H1 (cell line): ENCODE results near the gene PCDHGB3. TPM values are rescaled to one million over a fixed set of nuclear protein-coding genes. Genes with fewer than 3 reads are reported as not detected.
"Not testable (repeated sequence)": the region's sequence is repeated elsewhere in the genome, so short reads cannot be mapped to it uniquely, and the experiment has no call there.

Experiments used
- CTCF ChIA-PET: fragments of 300-600 bp; sonication (Branson Sonifier 250); formaldehyde crosslinking; loops from one replicate; lab custom pipeline; 2021; ENCODE audit not compliant: partially characterized antibody; lab: Charles Lee
- POLR2A ChIA-PET: fragments of 300-600 bp; sonication (Branson Sonifier 250); formaldehyde crosslinking; loops from one replicate; lab custom pipeline; 2021; ENCODE audit warnings: inconsistent platforms; ENCODE audit not compliant: partially characterized antibody; lab: Charles Lee
- DNase-seq, 2 experiments: peaks; one replicate each; pipeline versions ENCODE4 v3.0.0 to v3.0.0-alpha.2; 2010 to 2022; ENCODE audit warnings: low spot score in 2 of 2, low read depth in 1 of 2, mixed read lengths in 1 of 2
- FAIRE-seq: peaks from 2 replicates; lab custom pipeline; 2011; peaks lifted over from hg19 to GRCh38; lab: Jason Lieb, UNC
- H2AFZ ChIP-seq: 2 replicates; pipeline ENCODE4 v1.8.1; 2012; ENCODE audit warnings: low read length, inconsistent platforms
- H2AK5ac ChIP-seq: 2 replicates; pipeline ENCODE4 v1.6.1; 2013; ENCODE audit warnings: low read depth, low read length
- H2BK120ac ChIP-seq: replicated peaks from 2 replicates; pipeline ENCODE3; 2013; ENCODE audit warnings: low read depth, low read length, inconsistent platforms
- H2BK12ac ChIP-seq: 2 replicates; pipeline ENCODE4 v1.6.1; 2013; ENCODE audit warnings: low read depth, low read length
- H2BK15ac ChIP-seq: 2 replicates; pipeline ENCODE4 v1.6.1; 2013; ENCODE audit warnings: low read length
- H2BK20ac ChIP-seq: 2 replicates; pipeline ENCODE4 v1.6.1; 2013; ENCODE audit warnings: low read length
- H2BK5ac ChIP-seq: 2 replicates; pipeline ENCODE4 v1.6.1; 2013; ENCODE audit warnings: low read depth, low read length
- H3K14ac ChIP-seq: 2 replicates; pipeline ENCODE4 v1.6.1; 2013; ENCODE audit warnings: inconsistent platforms; ENCODE audit not compliant: insufficient read length
- H3K18ac ChIP-seq: 2 replicates; pipeline ENCODE4 v1.6.1; 2013; ENCODE audit warnings: low read length; ENCODE audit errors: extremely low read depth
- H3K23ac ChIP-seq: 2 replicates; pipeline ENCODE4 v1.6.1; 2013; ENCODE audit warnings: inconsistent platforms; ENCODE audit not compliant: insufficient read length
- H3K23me2 ChIP-seq: 2 replicates; pipeline ENCODE4 v1.6.1; 2013; ENCODE audit warnings: low read depth, low read length
- H3K27ac ChIP-seq: 2 replicates; pipeline ENCODE4 v1.6.1; 2011; ENCODE audit warnings: low read depth, low read length, inconsistent platforms
- H3K27me3 ChIP-seq, 4 experiments: replicated peaks in 1 of 4; 1 replicate in 1 of 4; 2 replicates in 3 of 4; pipeline versions ENCODE4 v1.6.1 to v1.8.1; 2011 to 2013; ENCODE audit warnings: low read length in 3 of 4, mild to moderate bottlenecking in 3 of 4, inconsistent platforms in 2 of 4, mixed read lengths in 2 of 4, moderate library complexity in 1 of 4; ENCODE audit not compliant: control insufficient read depth in 3 of 4, insufficient read depth in 3 of 4; ENCODE audit errors: extremely low read depth in 1 of 4
- H3K36me3 ChIP-seq, 4 experiments: 2 replicates each; pipeline versions ENCODE4 v1.6.1 to v1.8.1; 2011 to 2013; ENCODE audit warnings: mild to moderate bottlenecking in 4 of 4, low read length in 3 of 4, moderate library complexity in 2 of 4, control low read depth in 1 of 4, inconsistent platforms in 1 of 4; ENCODE audit not compliant: insufficient read depth in 4 of 4, control insufficient read depth in 2 of 4
- H3K4ac ChIP-seq: replicated peaks from 2 replicates; pipeline ENCODE3; 2013; ENCODE audit warnings: low read length, low read depth, mixed read lengths, inconsistent platforms; ENCODE audit not compliant: insufficient read length
- H3K4me1 ChIP-seq, 4 experiments: replicated peaks in 1 of 4; 1 replicate in 1 of 4; 2 replicates in 3 of 4; pipeline versions ENCODE4 v1.6.1 to v1.8.1; 2011 to 2013; ENCODE audit warnings: low read length in 3 of 4, inconsistent platforms in 2 of 4, mixed read lengths in 1 of 4; ENCODE audit not compliant: insufficient read depth in 4 of 4, control insufficient read depth in 3 of 4
- H3K4me2 ChIP-seq, 2 experiments: 2 replicates each; pipeline versions ENCODE4 v1.6.1 to v1.8.1; 2011 to 2013; ENCODE audit warnings: low read depth in 2 of 2, low read length in 2 of 2, control low read depth in 1 of 2, inconsistent platforms in 1 of 2, mild to moderate bottlenecking in 1 of 2; ENCODE audit not compliant: insufficient read depth in 1 of 2
- H3K4me3 ChIP-seq, 4 experiments: fragments of 200-600, 300-600 bp in 1 of 4; sonication (generic), shearing (Covaris generic), sonication (Bioruptor Twin) in 1 of 4; 2 replicates each; pipeline versions ENCODE4 v1.5.1 to v1.8.1; 2011 to 2016; ENCODE audit warnings: low read length in 4 of 4, low read depth in 3 of 4, control low read depth in 2 of 4, inconsistent platforms in 2 of 4, mild to moderate bottlenecking in 2 of 4, mixed read lengths in 1 of 4, moderate library complexity in 1 of 4; ENCODE audit not compliant: insufficient read depth in 2 of 4; ENCODE audit errors: extremely low read depth in 1 of 4
- H3K56ac ChIP-seq: replicated peaks from 2 replicates; pipeline ENCODE3; 2013; ENCODE audit warnings: low read depth, mild to moderate bottlenecking, mixed read lengths, low read length, inconsistent platforms; ENCODE audit not compliant: insufficient read length
- H3K79me1 ChIP-seq: 2 replicates; pipeline ENCODE4 v1.6.1; 2013; ENCODE audit warnings: low read depth, low read length, control low read depth
- H3K79me2 ChIP-seq, 2 experiments: 2 replicates each; pipeline versions ENCODE4 v1.6.1 to v1.8.1; 2012 to 2013; ENCODE audit warnings: low read length in 2 of 2, mild to moderate bottlenecking in 2 of 2, inconsistent platforms in 1 of 2; ENCODE audit not compliant: insufficient read depth in 2 of 2, control insufficient read depth in 1 of 2
- H3K9ac ChIP-seq, 4 experiments: replicated peaks in 1 of 4; 1 replicate in 1 of 4; 2 replicates in 3 of 4; pipeline versions ENCODE4 v1.6.1 to v1.8.1; 2011 to 2013; ENCODE audit warnings: low read depth in 3 of 4, low read length in 3 of 4, control low read depth in 2 of 4, mild to moderate bottlenecking in 2 of 4, moderate library complexity in 2 of 4, inconsistent platforms in 1 of 4; ENCODE audit errors: extremely low read depth in 1 of 4
- H3K9me3 ChIP-seq, 2 experiments: 2 replicates each; pipeline versions ENCODE4 v1.6.1 to v1.8.1; 2012 to 2013; ENCODE audit warnings: mild to moderate bottlenecking in 2 of 2, moderate library complexity in 2 of 2, control low read depth in 1 of 2, inconsistent platforms in 1 of 2, low read depth in 1 of 2, low read length in 1 of 2, mixed read lengths in 1 of 2; ENCODE audit not compliant: insufficient read depth in 2 of 2
- H4K20me1 ChIP-seq, 2 experiments: replicated peaks in 1 of 2; 2 replicates each; pipeline versions ENCODE3 to v1.8.1; 2011 to 2013; ENCODE audit warnings: inconsistent platforms in 2 of 2, low read length in 2 of 2, mild to moderate bottlenecking in 1 of 2; ENCODE audit not compliant: insufficient read depth in 2 of 2, control insufficient read depth in 1 of 2
- H4K5ac ChIP-seq: 2 replicates; pipeline ENCODE4 v1.6.1; 2013; ENCODE audit warnings: low read length, low read depth, mixed read lengths, inconsistent platforms; ENCODE audit not compliant: insufficient read length
- H4K8ac ChIP-seq: 2 replicates; pipeline ENCODE4 v1.8.0; 2013; ENCODE audit warnings: mild to moderate bottlenecking, moderate library complexity, low read length, inconsistent platforms; ENCODE audit not compliant: insufficient read depth; ENCODE audit errors: extremely low read depth
- H4K91ac ChIP-seq: replicated peaks from 2 replicates; pipeline ENCODE3; 2013; ENCODE audit warnings: low read length, mixed read lengths, inconsistent platforms; ENCODE audit not compliant: insufficient read length
- ASH2L ChIP-seq: fragments of 200-600, 300-600 bp; sonication (generic); IDR thresholded peaks from one replicate; pipeline ENCODE4 v1.7.1; 2017; ENCODE audit warnings: low read length
- JUND ChIP-seq: IDR thresholded peaks from 2 replicates; pipeline ENCODE4 v1.6.1; 2011; ENCODE audit warnings: mild to moderate bottlenecking, improper control_type of control experiment, low read length
- KDM4A ChIP-seq: IDR thresholded peaks from one replicate; pipeline ENCODE4 v1.7.1; 2012; ENCODE audit warnings: low read depth, mild to moderate bottlenecking, moderate library complexity, low read length, inconsistent platforms; ENCODE audit not compliant: severe bottlenecking
- RAD21 ChIP-seq, 2 experiments: IDR thresholded peaks in 1 of 2; conservative IDR thresholded peaks in 1 of 2; 2 replicates each; pipeline ENCODE4 v1.6.1; 2011; ENCODE audit warnings: low read depth in 2 of 2, low read length in 2 of 2, improper control_type of control experiment in 1 of 2, inconsistent platforms in 1 of 2, mild to moderate bottlenecking in 1 of 2, moderate library complexity in 1 of 2
- RBBP5 ChIP-seq: IDR thresholded peaks from 2 replicates; pipeline ENCODE4 v1.7.1; 2012; ENCODE audit warnings: low read depth, mild to moderate bottlenecking, inconsistent platforms, low read length, moderate library complexity, borderline replicate concordance
- SP4 ChIP-seq: IDR thresholded peaks from 2 replicates; pipeline ENCODE4 v1.6.1; 2012; ENCODE audit warnings: low read length, inconsistent platforms
- SUZ12 ChIP-seq: fragments of 200-600 bp; sonication (generic); IDR thresholded peaks from 2 replicates; pipeline ENCODE4 v1.6.1; 2012; ENCODE audit warnings: mild to moderate bottlenecking, inconsistent platforms, low read length, moderate library complexity, mixed read lengths
- TBP ChIP-seq: IDR thresholded peaks from 2 replicates; pipeline ENCODE4 v1.6.1; 2011; ENCODE audit warnings: low read depth, low read length, improper control_type of control experiment
- WGBS, 2 experiments: shearing (Covaris generic) in 1 of 2; methylation state at CpG; one replicate each; pipeline versions ENCODE4 v1.1.6 to v1.1.7; 2013 to 2015; ENCODE audit warnings: low lambda C conversion rate in 2 of 2, mixed read lengths in 2 of 2, inconsistent platforms in 1 of 2, low coverage in 1 of 2, missing lambda C conversion rate in 1 of 2; ENCODE audit not compliant: insufficient replicate concordance in 2 of 2, insufficient coverage in 1 of 2, insufficient read length in 1 of 2; ENCODE audit errors: extremely low coverage in 1 of 2, missing lambda C conversion rate in 1 of 2; 5-methylcytosine and 5-hydroxymethylcytosine counted together
- polyA plus RNA-seq, 7 experiments: library from polyadenylated mRNA; depleted of rRNA in 3 of 7; stranded (reverse) in 5 of 7; unstranded in 2 of 7; fragments of >200 nt in 5 of 7; fragments of 200-250 nt in 2 of 7; gene quantifications; 1 replicate in 5 of 7; 2 replicates in 1 of 7; 4 replicates in 1 of 7; pipeline versions ENCODE4 v1.2.1 to v1.2.3, GENCODE V29; 2011 to 2013; ENCODE audit warnings: missing spikeins in 2 of 7, mixed read lengths in 2 of 7
- total RNA-seq: library from RNA; stranded (reverse); fragmentation: NEBNext Ultra II Directional; extraction: Animal tissue kit (Norgen Biotek cat#: 25700); gene quantifications from 2 replicates; pipeline ENCODE4 v1.2.1, GENCODE V29; 2021
- TF ChIP-seq, protein P1 (sequence below): IDR thresholded peaks from 2 replicates; pipeline ENCODE4 v1.6.1; 2012; ENCODE audit warnings: inconsistent platforms
- TF ChIP-seq, protein P2 (sequence below): IDR thresholded peaks from 2 replicates; pipeline ENCODE4 v1.6.1; 2011; ENCODE audit warnings: low read depth, mild to moderate bottlenecking, low read length; ENCODE audit not compliant: insufficient read depth

The PCDHGB3 gene
- total and polyA plus RNA-seq, 2 of the 8 experiments (the other 6 are each of a cell fraction or from before 2014, with no cell fraction given): 1.6 to 1.9 TPM

DNA sequence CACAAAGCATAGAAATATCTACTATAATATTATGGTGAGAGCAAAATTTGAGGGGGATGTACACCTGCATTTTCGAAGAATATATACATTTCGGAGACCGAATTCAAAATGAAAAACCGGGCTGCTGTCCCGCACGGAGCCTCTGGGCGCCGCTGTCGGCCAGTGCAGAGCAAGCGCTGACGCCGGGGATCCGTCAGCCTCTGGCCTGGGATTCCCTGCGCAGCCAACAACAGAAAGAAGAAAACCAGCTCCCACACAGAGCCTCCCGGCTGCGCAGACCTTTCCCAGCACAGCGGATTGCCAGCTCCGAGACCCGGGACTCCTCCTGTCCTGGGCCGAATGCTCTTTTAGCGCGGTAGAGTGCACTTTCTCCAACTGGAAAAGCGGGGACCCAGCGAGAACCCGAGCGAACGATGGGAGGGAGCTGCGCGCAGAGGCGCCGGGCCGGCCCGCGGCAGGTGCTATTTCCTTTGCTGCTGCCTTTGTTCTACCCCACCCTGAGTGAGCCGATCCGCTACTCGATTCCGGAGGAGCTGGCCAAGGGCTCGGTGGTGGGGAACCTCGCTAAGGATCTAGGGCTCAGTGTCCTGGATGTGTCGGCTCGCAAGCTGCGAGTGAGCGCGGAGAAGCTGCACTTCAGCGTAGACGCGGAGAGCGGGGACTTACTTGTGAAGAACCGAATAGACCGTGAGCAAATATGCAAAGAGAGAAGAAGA lies 37.9 kb downstream of the PCDHGB3 start, which contains the start of gene PCDHGB6:
TSS of gene PCDHGB6 (plus strand) at position 232 of the 716 bp plus-strand sequence. CDS start at position 414, 182 bp downstream.
- not testable (repeated sequence) for H3K27ac ChIP-seq, H3K23me2 ChIP-seq, H4K8ac ChIP-seq, H2BK20ac ChIP-seq, H2BK5ac ChIP-seq, H3K18ac ChIP-seq, H3K36me3 ChIP-seq, H2AK5ac ChIP-seq, H3K14ac ChIP-seq, H3K56ac ChIP-seq, H2BK15ac ChIP-seq, H3K23ac ChIP-seq, H3K4me1 ChIP-seq, H4K91ac ChIP-seq, H2BK12ac ChIP-seq, H3K4ac ChIP-seq, H4K20me1 ChIP-seq, H3K79me1 ChIP-seq, H3K27me3 ChIP-seq, H4K5ac ChIP-seq, H2BK120ac ChIP-seq, H3K79me2 ChIP-seq
- DNase-seq: peak in 1 of 2 experiments; percentile 90
- FAIRE-seq: peak; percentile 72
- WGBS, 2 experiments: 7% methylated on average over 39 of the region's 51 CpGs; no CpG with 5 or more reads in 1 of the 2 experiments
- Histone ChIP-seq H2AFZ (0 out of 2 replicates have a peak within 1 kb of the TSS, but pooled peaks have one; percentile 56), H3K9ac (peak within 1 kb of the TSS in 3 of 4 experiments; percentile 29 to 39 (median 37); a peak in 2 of 7 replicates), H3K9me3 (peaks cover 7 to 25% of the 10 kb centered on the region in 2 experiments; a peak in 3 of 4 replicates), H3K4me2 (peak within 1 kb of the TSS; percentile 68 to 70), H3K4me3 (peak within 1 kb of the TSS; percentile 58 to 70 (median 64))
- ChIA-PET CTCF (interaction anchor here (0.7 to 23.3 kb wide), 53 partner anchors 10 to 252 kb away, joined by 3 to 1236 read pairs (median 5); partner anchors contain the start of genes PCDHB10, PCDHB11, PCDHB14 and PCDHB15), POLR2A (interaction anchor here (0.8 to 1.3 kb wide), 3 partner anchors 13 to 104 kb away, joined by 3 read pairs; partner anchors contain the start of genes PCDHGA11 and PCDHGB2)
- TF ChIP-seq RAD21 (IDR thresholded peaks at IDR 0.05 in 1 of 2, conservative IDR thresholded peaks at IDR 0.05 in 1 of 2; ENCODE audit: low read depth in 2 of 2, low read length in 2 of 2) (peak; percentile 77 to 86), SUZ12 (peak; percentile 41; the same call in 1 of the 2 replicates), RBBP5 (0 out of 2 replicates have a peak, but pooled peaks have one; percentile 66), TBP (0 out of 2 replicates have a peak, but pooled peaks have one; percentile 32), JUND (0 out of 2 replicates have a peak, but pooled peaks have one; percentile 3), KDM4A (peak; percentile 95), ASH2L (peak; percentile 94), SP4 (0 out of 2 replicates have a peak, but pooled peaks have one; percentile 49)
- TF ChIP-seq, protein P1, sequence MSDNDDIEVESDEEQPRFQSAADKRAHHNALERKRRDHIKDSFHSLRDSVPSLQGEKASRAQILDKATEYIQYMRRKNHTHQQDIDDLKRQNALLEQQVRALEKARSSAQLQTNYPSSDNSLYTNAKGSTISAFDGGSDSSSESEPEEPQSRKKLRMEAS: peak; percentile 18; the same call in 1 of the 2 replicates
- TF ChIP-seq, protein P2, sequence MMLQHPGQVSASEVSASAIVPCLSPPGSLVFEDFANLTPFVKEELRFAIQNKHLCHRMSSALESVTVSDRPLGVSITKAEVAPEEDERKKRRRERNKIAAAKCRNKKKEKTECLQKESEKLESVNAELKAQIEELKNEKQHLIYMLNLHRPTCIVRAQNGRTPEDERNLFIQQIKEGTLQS: 0 out of 2 replicates have a peak, but pooled peaks have one; percentile 2
